ENCODE measurements around the gene ZNF84. TPM values are rescaled to one million over a fixed set of nuclear protein-coding genes. Genes with fewer than 3 reads are reported as not detected.

ZNF84 gene
- total and polyA plus RNA-seq, 2 of the 8 experiments (the other 6 are each of a cell fraction or from before 2014, with no cell fraction given) = 8.9 to 34.0 TPM

DNA sequence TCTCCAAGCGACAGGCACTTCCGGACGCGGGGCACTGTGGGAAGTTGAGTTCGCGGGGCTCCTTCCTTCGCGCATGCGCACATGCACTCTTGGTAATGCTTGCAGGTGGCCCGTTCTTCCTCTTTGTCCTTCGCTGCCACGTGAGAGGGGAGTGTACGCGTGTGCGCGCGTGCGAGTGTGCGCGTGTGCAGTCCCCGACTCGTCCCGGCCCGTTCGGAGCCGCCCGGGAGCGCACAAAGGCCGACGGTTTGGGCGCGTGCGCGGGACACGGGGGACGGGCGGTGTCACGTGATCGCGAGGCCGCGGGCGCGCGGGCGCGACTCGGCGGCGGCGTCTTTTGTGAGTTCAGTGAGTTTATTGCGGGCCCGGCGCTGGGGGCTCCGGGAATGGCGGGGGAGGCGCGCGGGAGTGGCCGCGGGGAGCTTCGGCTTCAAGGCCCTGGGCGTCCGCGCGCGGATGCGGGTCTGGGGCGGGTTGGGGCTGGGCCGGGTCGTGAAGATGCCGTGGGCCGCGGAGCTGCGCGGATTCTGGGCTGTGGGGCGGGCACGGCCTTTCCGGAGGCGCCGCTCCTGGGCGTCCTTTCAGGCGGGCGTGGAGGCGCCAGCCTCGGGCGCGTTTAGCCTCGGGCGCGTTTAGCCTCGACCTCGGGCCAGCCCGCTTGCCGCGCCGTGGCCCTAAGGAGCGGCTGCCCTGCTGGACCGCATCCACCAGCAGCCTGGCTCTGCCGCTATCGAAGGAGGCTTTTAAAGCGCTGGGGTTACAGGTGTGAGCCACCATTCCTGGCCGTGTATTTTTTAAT is at the start of gene ZNF84 (continued):
- TF ChIP-seq CHD7 (IDR thresholded peaks at IDR 0.05; ENCODE audit: insufficient replicate concordance, low read length) (no peak), SP1 (IDR thresholded peaks at IDR 0.05; ENCODE audit: low read depth, low read length) (no peak), CEBPB (IDR thresholded peaks at IDR 0.05; ENCODE audit: low read depth, low read length) (no peak), EP300 (IDR thresholded peaks at IDR 0.05; ENCODE audit: borderline replicate concordance in 1 of 2, low read depth in 2 of 2, low read length in 2 of 2) (no peak), SP2 (IDR thresholded peaks at IDR 0.05; ENCODE audit: low read length) (no peak), BRCA1 (IDR thresholded peaks at IDR 0.05; ENCODE audit: low read depth, low read length) (no peak), SUZ12 (IDR thresholded peaks at IDR 0.05; ENCODE audit: low read length) (no peak; the same call in 1 of the 2 replicates), ASH2L (IDR thresholded peaks at IDR 0.05; ENCODE audit: low read length) (peak; percentile 85)
- TF ChIP-seq, protein P1, sequence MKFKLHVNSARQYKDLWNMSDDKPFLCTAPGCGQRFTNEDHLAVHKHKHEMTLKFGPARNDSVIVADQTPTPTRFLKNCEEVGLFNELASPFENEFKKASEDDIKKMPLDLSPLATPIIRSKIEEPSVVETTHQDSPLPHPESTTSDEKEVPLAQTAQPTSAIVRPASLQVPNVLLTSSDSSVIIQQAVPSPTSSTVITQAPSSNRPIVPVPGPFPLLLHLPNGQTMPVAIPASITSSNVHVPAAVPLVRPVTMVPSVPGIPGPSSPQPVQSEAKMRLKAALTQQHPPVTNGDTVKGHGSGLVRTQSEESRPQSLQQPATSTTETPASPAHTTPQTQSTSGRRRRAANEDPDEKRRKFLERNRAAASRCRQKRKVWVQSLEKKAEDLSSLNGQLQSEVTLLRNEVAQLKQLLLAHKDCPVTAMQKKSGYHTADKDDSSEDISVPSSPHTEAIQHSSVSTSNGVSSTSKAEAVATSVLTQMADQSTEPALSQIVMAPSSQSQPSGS (IDR thresholded peaks at IDR 0.05; ENCODE audit: low read length) = no peak

All from H1 (cell line).